Adrenal gland (tissue), 12 donors: ENCODE data around the gene TPRG1L. TPM values are rescaled to one million over a fixed set of nuclear protein-coding genes. Genes with fewer than 3 reads are reported as not detected.

ENCODE experiments used
- DNase-seq, 7 donors: peaks; one replicate each; pipeline ENCODE4 v3.0.0-alpha.2; 2019 to 2020
- H3K27ac ChIP-seq, 5 donors: fragments of 200-600 bp; sonication (generic) in 4 of 5; 1 replicate in 3 of 5; 2 replicates in 2 of 5; pipeline versions ENCODE4 v1.5.1 to v1.8.0; 2016 to 2020; ENCODE audit warnings: mild to moderate bottlenecking in 1 of 5
- H3K27me3 ChIP-seq: fragments of 200-600 bp; 2 replicates; pipeline ENCODE4 v1.8.0; 2021
- H3K36me3 ChIP-seq, 2 donors: fragments of 200-600 bp; replicated peaks in 1 of 2; 1 replicate in 1 of 2; 2 replicates in 1 of 2; pipeline versions ENCODE4 v1.5.1 to v1.8.0; 2018 to 2022
- H3K4me1 ChIP-seq, 2 donors: fragments of 200-600 bp; replicated peaks in 1 of 2; 1 replicate in 1 of 2; 2 replicates in 1 of 2; pipeline versions ENCODE4 v1.5.1 to v1.8.0; 2018 to 2021
- H3K4me3 ChIP-seq, 4 donors: fragments of 200-600 bp; sonication (generic) in 3 of 4; one replicate each; pipeline ENCODE4 v1.5.1; 2016 to 2018
- H3K9me3 ChIP-seq, 3 donors: fragments of 200-600 bp; sonication (generic) in 1 of 3; replicated peaks in 1 of 3; 1 replicate in 2 of 3; 2 replicates in 1 of 3; pipeline versions ENCODE4 v1.5.1 to v1.8.0; 2016 to 2021
- POLR2A ChIP-seq, 2 donors: fragments of 450-650 bp; IDR thresholded peaks; one replicate each; pipeline ENCODE4 v1.6.1; 2017; ENCODE audit warnings: antibody characterized with exemption in 2 of 2, mild to moderate bottlenecking in 2 of 2, moderate library complexity in 1 of 2
- WGBS, 4 donors: extraction: QIAGEN DNeasy Blood & Tissue Kit in 2 of 4; methylation state at CpG; one replicate each; pipeline versions ENCODE4 v1.1.5 to v1.1.7; 2013 to 2017; 5-methylcytosine and 5-hydroxymethylcytosine counted together
- intact Hi-C, 2 donors: fragments of 100-400 bp; cut with DNase I; formaldehyde crosslinking; loops; one replicate each; pipeline versions ENCODE4 v1.14.1 to v1.15.0; 2022 to 2023
- polyA plus RNA-seq, 3 donors: library from polyadenylated mRNA; stranded (reverse); fragments of 200-250 nt in 2 of 3; fragments of 350-450 nt in 1 of 3; fragmentation: Illumina TruSeq in 1 of 3; extraction: RNeasy Lipid Tissue Mini Kit (QIAGEN cat#74804) in 1 of 3; gene quantifications; one replicate each; pipeline ENCODE4 v1.2.3, GENCODE V29; 2013 to 2014
- total RNA-seq, 9 donors: library from RNA; depleted of rRNA in 4 of 9; stranded (reverse); fragments of >200 nt in 4 of 9; fragments of 120-200 nt in 1 of 9; fragmentation: NEBNext Ultra II Directional in 1 of 9; extraction: Animal tissue kit (Norgen Biotek cat#: 25700) in 1 of 9; gene quantifications; one replicate each; pipeline versions ENCODE4 v1.1.0 to v1.2.4, GENCODE V29; 2013 to 2023
- TF ChIP-seq, protein P1 (sequence below), 6 experiments: fragments of 450-650 bp in 4 of 6; fragments of 200-600 bp in 2 of 6; sonication (generic) in 1 of 6; IDR thresholded peaks; 1 replicate in 5 of 6; 2 replicates in 1 of 6; pipeline versions ENCODE4 v1.5.1 to v1.8.0; 2016 to 2021; ENCODE audit warnings: antibody characterized with exemption in 6 of 6, mild to moderate bottlenecking in 2 of 6, moderate library complexity in 1 of 6
- donor health status: healthy with polysubstance abuse.
- donor health status: Bipolar disorder and iron deficiency.
- donor health status: DM: yes; HTN: yes; CAD: no.
- donor health status: DM: no; HTN: no; CAD: no.
- donor health status: DM: no; HTN: no; CAD: no.
- donor health status: DM: yes; HTN: yes; CAD: no.

TPRG1L gene
- total and polyA plus RNA-seq, 12 donors = 15.8 to 52.1 (median 41.4) TPM

DNA sequence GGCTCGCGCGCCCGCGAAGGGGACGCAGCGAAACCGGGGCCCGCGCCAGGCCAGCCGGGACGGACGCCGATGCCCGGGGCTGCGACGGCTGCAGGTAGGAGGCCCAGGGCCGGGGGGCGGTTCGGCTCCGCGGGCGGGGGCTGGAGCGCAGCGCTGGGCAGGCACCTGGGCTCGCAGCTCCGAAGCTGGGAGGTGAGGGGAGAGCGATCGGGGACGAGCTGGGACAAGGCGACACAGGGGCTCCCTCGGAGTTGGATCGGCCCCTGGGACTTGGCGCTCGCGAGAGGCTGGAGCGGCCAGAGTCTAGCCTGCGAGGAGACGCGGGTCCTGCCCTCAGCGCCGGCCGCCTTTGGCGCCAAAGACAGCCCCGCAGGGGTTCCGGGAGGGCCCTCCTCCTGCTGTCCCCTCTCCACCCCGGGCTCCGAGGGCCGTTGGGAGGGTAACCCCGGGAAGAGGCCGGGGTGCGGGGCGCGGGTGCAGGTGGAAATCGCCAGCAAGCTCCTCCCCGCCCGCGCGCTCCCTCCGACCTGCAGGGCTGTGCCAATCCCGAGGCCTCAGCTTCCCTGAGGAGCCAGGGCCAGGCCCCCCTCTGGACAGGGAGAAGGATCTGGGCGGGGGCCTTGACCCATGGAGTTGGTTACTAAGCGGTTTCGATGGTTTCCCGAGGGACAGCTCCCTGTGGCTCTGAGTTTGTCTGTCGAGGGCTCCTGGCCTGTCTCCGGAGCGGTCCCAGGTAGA lies 27.9 kb downstream of the TPRG1L start:
- 6 to 54% (median 28%) methylated on average over 3 to 68 of the region's 68 CpGs for WGBS, 4 donors
- Histone ChIP-seq H3K27ac (no peak overlapping the region), H3K36me3 (no peaks in the 10 kb centered on the region), H3K4me3 (peak overlapping the region in 1 of 4 donors; percentile 47), H3K9me3 (no peaks in the 10 kb centered on the region), H3K27me3 (peaks cover 38% of the 10 kb centered on the region), H3K4me1 (peaks cover 7 to 35% of the 10 kb centered on the region in 2 donors)
- TF ChIP-seq, protein P1, sequence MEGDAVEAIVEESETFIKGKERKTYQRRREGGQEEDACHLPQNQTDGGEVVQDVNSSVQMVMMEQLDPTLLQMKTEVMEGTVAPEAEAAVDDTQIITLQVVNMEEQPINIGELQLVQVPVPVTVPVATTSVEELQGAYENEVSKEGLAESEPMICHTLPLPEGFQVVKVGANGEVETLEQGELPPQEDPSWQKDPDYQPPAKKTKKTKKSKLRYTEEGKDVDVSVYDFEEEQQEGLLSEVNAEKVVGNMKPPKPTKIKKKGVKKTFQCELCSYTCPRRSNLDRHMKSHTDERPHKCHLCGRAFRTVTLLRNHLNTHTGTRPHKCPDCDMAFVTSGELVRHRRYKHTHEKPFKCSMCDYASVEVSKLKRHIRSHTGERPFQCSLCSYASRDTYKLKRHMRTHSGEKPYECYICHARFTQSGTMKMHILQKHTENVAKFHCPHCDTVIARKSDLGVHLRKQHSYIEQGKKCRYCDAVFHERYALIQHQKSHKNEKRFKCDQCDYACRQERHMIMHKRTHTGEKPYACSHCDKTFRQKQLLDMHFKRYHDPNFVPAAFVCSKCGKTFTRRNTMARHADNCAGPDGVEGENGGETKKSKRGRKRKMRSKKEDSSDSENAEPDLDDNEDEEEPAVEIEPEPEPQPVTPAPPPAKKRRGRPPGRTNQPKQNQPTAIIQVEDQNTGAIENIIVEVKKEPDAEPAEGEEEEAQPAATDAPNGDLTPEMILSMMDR (IDR thresholded peaks at IDR 0.05) = no peak
- no peak for TF ChIP-seq POLR2A (IDR thresholded peaks at IDR 0.05)
- intact Hi-C loops = no loop called here
- DNase-seq = no peak

DNA sequence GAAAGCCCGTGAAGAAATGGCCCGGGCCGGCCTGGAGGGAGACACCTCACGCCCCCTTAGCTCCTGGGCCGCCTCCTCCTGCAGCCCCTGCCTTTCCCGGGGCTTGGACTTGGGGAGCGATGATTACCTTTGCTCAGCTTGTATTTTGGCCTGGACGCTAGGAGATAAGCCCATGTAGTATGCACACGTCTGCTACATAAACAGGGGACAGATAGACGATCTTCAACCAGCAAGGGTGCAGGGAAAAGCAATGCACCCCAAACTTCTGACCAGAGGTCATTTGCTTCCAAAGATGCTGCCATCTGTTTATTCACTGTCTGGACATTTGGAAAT lies 28.4 kb downstream of the TPRG1L start:
- Histone ChIP-seq H3K4me1 (peaks cover 7 to 35% of the 10 kb centered on the region in 2 donors), H3K27me3 (peaks cover 38% of the 10 kb centered on the region), H3K4me3 (no peak overlapping the region), H3K27ac (no peak overlapping the region), H3K9me3 (no peaks in the 10 kb centered on the region), H3K36me3 (no peaks in the 10 kb centered on the region)
- TF ChIP-seq POLR2A (IDR thresholded peaks at IDR 0.05) = no peak
- TF ChIP-seq, protein P1 (IDR thresholded peaks at IDR 0.05) = no peak
- intact Hi-C loops = no loop called here
- DNase-seq = no peak
- 45 to 68% (median 63%) methylated on average over 8 to 10 of the region's 10 CpGs for WGBS, 4 donors

DNA sequence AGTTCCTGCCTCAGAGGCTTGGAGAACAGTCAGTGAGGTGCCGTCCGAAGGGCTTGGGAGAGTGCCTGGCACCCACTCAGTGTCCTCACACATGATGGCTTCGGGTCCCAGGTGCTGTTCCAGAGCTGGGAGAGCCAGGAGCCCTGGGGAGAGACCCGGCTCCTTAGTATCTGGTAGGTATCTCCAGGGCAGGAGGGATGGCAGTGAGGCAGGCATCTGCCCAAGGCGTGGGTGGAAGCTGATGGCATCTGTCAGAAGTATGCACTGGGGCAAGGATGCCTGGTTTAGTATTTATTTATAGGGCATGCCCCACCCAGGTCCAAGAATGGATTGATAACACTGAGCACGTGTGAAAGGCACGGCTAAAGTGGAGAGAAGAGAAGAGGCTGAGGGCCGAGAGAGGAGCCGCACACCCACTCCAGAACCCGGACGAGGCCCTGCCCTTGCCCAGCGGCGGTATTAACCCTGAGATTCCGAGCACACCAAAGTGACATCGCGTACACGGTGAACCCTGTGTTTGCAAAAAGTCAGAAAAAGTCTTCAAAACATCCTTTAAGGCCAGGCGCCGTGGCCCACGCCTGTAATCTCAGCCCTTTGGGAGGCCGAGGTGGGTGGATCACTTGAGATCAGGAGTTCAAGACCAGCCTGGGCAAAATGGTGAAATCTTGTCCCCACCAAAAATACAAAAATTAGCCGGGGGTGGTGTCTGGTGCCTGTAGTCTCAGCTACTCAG lies 29.9 kb downstream of the TPRG1L start:
- 88 to 92% (median 91%) methylated on average over 22 of the region's 22 CpGs for WGBS, 4 donors
- intact Hi-C loops = no loop called here
- no peaks in the 10 kb centered on the region for H3K9me3 ChIP-seq
- TF ChIP-seq, protein P1 (IDR thresholded peaks at IDR 0.05) = no peak
- no peak for TF ChIP-seq POLR2A (IDR thresholded peaks at IDR 0.05)
- H3K4me3 ChIP-seq = no peak overlapping the region
- H3K27ac ChIP-seq = no peak overlapping the region
- peaks cover 0 to 24% of the 10 kb centered on the region in 2 donors for H3K4me1 ChIP-seq
- H3K27me3 ChIP-seq = peaks cover 38% of the 10 kb centered on the region
- no peaks in the 10 kb centered on the region for H3K36me3 ChIP-seq
- DNase-seq = no peak

DNA sequence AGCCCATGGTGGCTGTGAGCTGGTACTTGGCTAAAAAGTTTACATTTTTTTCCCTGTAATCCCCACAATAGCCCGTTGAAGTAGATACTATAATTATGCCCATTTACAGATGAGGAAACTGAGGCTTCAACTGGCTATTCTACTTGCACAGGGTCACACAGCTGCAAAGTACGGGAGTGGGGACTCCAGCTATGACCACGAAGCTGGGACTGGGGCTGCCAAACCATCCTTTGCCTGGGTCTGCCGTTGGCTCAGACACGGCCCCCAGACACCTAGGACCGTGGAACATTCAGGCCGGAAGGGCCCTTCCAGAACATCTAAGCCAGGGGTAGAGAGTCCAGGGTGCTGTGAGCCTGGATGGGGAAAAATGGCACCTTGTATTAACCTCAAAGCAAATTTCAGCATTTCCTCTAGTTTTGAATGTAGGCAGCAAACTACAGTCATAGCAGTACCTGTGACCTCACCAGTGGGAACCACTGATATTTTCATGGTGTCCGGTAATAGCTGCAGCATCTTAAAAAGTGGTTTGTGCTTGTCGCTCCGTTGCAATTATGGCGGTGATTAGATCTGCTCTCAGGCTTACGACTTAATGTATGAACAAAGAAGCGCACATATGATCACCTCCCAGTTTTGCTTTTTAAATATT lies 31.8 kb downstream of the TPRG1L start:
- intact Hi-C loops = no loop called here
- DNase-seq = no peak
- no peak for TF ChIP-seq POLR2A (IDR thresholded peaks at IDR 0.05)
- TF ChIP-seq, protein P1 (IDR thresholded peaks at IDR 0.05) = no peak
- Histone ChIP-seq H3K27me3 (peaks cover 25% of the 10 kb centered on the region), H3K36me3 (no peaks in the 10 kb centered on the region), H3K4me1 (peaks cover 0 to 11% of the 10 kb centered on the region in 2 donors), H3K27ac (no peak overlapping the region), H3K9me3 (no peaks in the 10 kb centered on the region), H3K4me3 (no peak overlapping the region)
- WGBS, 4 donors = 80 to 90% (median 86%) methylated on average over 11 to 13 of the region's 13 CpGs
